Measurements from ENCODE around the gene INCENP.

Gene INCENP

DNA sequence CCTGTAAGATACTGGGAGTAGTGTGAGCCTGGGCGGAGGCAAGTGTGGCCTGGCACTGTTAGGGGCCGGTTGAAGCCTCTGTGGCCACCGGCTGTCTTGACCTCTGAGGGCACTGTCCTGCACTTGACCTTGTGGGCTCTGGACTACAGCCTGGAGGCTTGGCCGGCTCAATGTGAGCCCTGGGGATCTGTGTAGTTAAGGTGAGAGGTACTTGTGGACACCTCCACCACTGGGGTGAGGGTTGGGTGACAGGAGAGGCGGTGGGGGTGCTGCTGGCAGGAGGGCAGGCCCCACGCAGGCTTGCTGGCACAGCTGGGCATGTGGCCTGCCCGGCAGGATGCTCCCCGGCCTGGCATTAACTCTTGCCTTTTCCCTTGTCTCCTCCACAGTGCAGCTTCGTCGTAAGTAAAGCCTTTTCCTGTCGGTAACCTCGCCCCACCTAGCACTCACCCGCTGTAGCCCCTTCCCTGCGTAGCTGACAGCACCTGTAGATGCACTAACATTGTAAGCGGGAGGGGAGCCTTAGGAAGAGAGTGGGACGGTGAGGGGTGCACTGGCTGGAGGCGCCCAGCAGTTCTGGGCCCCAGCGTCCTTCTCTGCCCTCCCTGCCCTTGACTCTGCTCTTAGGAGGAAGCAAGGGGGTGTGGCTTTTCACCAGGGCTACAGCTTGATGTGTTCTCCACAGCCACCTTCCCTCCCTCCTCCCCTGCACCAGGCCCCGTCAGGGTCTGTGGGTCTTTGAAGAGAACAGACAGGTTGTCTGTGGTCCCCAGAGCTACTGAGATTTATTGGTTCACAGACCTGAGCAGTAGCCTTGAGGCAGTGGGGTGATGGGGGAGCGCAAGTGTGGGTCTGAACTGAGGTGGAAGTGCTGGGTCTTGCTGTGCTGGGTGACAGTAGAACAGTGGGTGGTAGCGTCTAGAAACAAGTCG, 17.6 kb downstream of the INCENP start:
- no peak for DNase-seq (ENCODE audit: low read depth)

DNA sequence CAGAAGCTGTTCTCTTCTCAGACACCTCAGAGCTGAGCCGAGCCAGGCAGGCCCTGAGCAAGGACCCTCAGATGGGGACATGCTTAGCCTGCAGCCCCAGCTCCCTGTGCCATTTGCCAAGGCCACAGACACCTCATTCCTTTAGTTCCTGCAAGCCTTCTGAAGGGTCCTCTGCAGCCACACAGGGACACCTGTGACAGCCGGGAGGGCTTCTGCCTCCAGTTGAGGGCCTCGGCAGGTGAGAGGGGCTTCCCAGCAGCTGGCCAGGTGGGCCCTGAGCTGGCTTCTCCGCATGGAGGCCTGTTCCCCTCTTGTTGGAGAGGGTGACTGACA, 18.2 kb downstream of the INCENP start:
- DNase-seq (ENCODE audit: low read depth): no peak

DNA sequence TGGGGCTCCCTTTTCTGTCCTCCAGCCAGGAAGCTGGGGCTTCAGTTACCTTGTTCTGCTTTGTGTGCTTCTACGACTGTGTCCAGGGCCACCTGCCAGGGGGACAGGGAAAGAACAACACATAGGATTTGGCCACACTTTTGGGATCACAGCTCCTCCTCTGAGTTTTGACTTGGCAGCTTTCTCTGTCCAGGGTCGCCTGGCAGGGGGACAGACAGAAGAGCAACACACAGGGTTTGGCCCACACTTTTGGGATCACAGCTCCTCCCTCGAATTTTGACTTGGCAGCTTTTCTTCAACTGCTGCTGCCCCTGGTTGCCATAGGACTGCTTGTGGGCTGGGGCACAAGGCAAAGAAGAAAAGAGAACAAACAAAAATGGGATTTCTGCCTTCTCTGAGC, 19.1 kb downstream of the INCENP start:
- no peak for DNase-seq (ENCODE audit: low read depth)

DNA sequence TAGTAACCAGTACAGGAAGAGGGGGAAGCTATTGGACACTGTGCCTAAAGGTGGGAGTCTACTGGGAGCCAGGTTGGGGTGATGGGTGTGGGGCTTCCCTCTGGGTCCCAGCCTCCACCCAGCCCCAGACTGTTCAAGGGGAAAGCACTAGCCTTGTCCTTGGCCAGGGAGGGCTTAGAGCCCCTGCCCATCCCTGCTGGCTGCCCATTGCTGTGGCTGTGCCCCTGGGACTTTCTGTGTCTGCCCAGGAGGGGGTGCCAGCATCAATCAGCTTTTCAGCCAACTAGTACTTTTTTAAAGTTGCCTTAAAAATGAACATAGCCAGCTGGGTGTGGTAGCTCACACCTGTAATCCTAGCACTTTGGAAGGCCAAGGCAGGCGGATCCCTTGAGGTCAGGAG, 19.9 kb downstream of the INCENP start:
- DNase-seq (ENCODE audit: low read depth): no peak

GRCh38 chr11:62144641-62145255, 20.9 kb downstream of the INCENP start:
- no peak for DNase-seq (ENCODE audit: low read depth)

GRCh38 chr11:62145261-62145871, 21.6 kb downstream of the INCENP start:
- DNase-seq (ENCODE audit: low read depth): no peak

- DNase-seq (ENCODE audit: low read depth): no peak
These were observed 22.8 kb downstream of the INCENP start for GRCh38 chr11:62146476-62147200.

GRCh38 chr11:62147545-62147944, 23.7 kb downstream of the INCENP start:
- no peak for DNase-seq (ENCODE audit: low read depth)

- DNase-seq (ENCODE audit: low read depth): no peak
These were observed 24.6 kb downstream of the INCENP start for GRCh38 chr11:62148271-62148980.

DNA sequence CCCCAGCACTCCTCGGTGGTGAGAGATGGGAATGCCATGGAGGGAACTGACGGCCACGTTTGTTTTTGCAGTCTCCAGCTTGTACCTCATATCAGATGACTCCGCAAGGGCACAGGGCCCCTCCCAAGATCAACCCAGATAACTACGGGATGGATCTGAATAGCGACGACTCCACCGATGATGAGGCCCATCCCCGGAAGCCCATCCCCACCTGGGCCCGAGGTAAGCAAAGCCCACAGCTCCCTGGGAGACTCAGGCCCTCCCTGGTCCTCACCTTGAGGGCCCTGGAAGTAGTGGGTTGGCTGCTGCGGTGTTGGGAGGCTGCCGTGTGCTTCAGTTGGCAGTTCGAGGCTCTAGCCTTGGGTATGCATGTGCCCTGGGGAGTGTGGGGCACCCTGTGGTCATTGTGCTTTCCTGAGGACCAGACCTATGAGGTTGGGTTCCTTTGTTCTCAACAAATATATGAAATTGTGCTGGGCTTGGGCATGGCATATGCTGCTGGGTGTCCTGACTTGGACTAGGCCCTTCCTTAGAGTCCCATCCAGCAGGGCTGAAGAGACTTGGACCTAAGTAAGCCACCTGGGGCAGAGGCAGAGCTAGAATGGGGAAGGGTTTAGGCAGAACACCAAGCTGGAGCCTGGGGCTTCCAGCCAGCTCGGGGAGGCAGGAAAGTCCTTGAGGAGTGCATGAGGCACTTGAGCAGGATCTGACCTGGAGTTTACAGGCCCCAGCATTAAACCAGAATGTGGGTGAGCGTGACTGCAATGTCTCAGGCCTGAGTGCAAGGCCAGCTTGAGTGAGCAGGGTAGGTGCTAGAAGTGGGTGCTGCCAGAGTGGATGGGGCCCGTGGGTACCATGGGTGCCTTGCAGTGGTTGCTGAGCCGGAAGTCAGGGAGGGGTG, 26.4 kb downstream of the INCENP start:
- DNase-seq (ENCODE audit: low read depth): no peak

DNA sequence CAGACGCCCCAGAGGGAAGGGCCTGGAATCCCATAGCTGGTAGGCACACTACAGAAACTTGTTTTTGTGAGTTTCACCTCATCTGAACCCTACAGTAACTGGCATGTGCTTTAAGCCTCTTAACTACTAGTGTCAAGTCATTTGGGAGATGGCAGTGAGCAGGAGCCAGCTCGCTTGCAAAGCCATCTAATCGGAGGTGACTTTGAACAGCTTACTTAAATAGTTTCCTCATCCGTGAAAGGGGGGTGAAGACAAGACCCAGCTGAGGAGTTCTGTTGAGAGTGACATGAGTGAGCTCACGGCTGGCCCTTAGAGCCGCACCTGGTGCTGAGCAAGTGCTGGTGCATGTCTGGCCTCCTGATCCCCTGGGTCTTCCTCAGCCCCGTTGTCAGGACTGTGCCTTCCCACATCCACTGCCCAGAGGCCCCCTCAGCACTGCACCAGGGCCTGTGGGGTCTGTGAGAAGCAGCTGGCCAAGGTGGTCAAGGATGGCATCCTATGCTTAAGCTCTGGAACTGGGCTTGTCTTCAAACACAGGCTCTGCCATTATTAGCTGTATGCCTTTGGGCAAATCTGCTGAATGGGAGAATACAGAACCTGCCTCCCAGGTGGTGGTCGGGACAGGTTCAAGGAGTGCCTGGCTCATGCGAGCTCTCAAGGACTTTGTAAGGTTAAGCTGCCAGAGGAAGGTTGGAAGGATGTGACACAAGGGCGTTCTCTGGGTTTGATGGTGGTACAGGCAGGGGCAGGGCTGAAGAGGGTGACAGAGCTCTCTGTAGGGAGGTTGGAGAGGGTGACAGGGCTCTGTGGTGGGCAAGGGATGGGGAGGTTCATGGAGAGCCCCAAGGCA, 27.3 kb downstream of the INCENP start:
- no peak for DNase-seq (ENCODE audit: low read depth)

DNA sequence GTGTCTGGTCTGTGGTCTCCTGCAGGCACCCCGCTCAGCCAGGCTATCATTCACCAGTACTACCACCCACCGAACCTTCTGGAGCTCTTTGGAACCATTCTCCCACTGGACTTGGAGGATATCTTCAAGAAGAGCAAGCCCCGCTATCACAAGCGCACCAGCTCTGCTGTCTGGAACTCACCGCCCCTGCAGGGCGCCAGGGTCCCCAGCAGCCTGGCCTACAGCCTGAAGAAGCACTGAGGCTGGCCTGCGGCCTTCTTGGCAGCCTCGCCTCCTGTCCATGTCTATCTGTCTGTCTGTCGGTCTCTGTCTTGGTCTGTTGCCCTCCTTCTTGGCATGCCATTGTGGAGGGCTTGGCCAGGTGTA, 27.9 kb downstream of the INCENP start:
- no peak for DNase-seq (ENCODE audit: low read depth)

DNA sequence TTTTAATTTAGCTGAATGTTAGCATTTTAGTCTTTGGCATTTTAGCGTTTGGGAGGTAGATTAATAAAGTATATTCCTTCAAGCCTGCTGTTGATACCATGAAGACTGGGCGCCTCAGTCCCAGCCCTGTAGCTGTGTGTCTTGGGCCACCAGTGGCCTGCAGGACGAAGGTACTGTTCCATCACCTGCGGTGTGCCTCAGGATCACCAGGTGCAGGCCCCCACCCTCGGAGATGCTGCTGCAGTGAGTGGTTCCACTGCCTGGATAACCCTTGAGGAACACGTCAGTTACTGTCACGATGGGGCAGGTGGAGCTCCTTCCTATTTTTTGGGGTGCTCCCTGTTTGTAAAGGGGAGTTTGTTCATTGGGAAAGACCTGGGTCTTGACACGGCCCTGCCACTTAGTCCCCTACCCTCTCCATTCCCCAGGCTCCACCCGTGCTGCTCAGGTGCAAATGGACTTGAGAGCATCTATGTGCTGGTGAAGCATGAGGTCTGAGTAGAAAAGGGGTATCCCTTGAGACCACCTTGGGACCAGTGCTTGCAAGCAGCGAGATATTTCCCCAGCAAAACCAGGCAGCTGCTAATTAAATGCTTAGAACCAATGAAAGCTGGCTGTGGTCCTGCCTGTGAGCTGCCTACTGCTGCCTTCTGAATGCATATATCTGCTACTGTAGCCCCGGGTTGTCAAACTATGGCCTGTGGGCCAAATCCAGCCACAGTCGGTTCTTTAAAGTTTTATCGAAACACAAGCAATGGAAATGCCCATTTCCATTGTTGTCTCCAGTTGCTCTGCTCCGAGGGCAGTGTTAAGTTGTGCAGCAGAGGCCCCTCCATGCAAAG, 28.7 kb downstream of the INCENP start:
- DNase-seq (ENCODE audit: low read depth): no peak

DNA sequence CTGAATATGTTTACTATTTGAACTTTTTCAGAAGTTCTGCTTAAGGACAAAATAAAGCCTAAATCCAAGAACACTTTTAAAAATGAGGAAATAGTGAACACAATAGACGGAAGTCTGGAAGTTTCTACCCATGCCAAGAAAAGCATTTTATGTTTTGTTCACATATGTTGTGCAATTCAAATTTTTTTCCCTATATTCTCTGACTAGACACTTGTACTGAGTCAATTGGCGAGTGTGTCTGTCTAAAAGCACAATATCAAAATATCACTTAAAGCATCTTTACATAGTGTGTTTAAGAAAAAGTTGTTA, 29.2 kb downstream of the INCENP start:
- no peak for DNase-seq (ENCODE audit: low read depth)

DNA sequence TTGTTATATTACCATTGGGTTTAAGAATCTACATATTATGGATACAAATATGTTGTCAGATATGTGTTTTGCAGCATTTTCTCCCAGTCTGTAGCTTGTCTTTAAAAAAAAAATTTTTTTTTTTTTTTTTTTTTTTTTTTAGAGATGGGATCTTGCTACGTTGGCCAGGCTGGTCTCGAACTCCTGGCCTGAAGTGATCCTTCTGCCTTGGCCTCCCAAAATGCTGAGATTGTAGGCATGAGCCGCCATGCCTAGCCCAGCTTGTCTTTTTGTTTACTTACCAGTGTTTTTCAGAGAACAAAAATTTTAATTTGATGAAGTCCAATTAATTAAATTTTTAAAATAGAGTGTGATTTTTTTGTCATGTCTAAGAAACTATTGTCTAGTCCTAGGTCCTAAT, 29.8 kb downstream of the INCENP start:
- DNase-seq (ENCODE audit: low read depth): no peak

- no peak for DNase-seq (ENCODE audit: low read depth)
These were observed 33.8 kb downstream of the INCENP start for GRCh38 chr11:62157603-62158002.

DNA sequence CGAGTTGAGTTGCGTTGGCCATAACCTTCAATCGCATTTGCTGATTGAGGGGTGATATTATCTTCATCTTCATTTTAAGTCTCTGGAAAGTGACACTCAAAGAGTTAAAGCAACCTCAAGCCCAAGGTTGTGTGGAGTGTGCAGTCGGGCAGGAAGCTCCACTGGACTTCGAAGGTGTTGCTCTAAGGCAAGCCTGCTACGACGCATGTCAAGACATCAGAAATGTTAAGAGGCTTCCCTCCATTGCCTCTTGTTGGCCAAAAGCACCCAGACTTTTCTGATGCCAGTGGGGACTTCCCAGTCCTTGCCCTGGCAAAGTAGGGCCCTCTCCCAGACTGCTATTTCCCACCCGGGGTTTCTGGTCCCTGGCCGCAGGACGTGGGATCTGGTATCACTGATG, 42.6 kb downstream of the INCENP start:
- no peak for DNase-seq (ENCODE audit: low read depth)

- DNase-seq (ENCODE audit: low read depth): no peak
These were observed 45.6 kb downstream of the INCENP start for GRCh38 chr11:62169448-62169847.

DNA sequence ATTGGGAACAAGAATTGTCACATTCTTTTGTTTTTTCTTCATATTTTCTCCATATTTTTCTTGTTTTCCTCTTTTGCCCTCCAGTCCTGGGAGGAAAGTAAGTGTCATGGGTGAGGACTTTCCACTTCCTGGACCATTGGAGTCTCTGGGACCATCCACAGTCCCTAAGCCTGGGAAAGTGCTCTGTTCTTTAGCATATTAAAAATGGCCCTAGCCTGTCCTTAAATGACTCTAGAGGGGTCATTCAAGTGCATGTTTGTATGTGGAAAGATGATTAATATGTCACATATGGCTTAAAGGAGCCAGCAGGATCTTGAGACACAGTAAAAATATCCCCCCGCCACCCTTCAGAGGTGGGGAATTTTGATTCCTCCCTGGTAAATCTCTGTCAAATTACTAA, 46.1 kb downstream of the INCENP start:
- no peak for DNase-seq (ENCODE audit: low read depth)

Measured in stromal cell of bone marrow (primary cell).